WERI-Rb-1 (cell line): ENCODE measurements around the gene VWCE.
A peak's percentile ranks its signal among the peaks of the same experiment; 100 is the strongest.

Experiments used
- DNase-seq: peaks from one replicate; pipeline ENCODE4 v3.0.0-alpha.2; 2020
- H3K27ac ChIP-seq: fragments of 250-450 bp; sonication (Bioruptor Pico); 2 replicates; pipeline ENCODE4 v1.5.1; 2020; ENCODE audit warnings: mild to moderate bottlenecking, moderate library complexity
- H3K27me3 ChIP-seq: fragments of 250-450 bp; sonication (Bioruptor Pico); 2 replicates; pipeline ENCODE4 v1.5.1; 2021; ENCODE audit warnings: mild to moderate bottlenecking, low read depth, moderate library complexity; ENCODE audit not compliant: insufficient read depth, severe bottlenecking
- H3K36me3 ChIP-seq: fragments of 250-450 bp; sonication (Bioruptor Pico); 2 replicates; pipeline ENCODE4 v1.5.1; 2020; ENCODE audit warnings: mild to moderate bottlenecking, moderate library complexity
- H3K4me3 ChIP-seq: 2 replicates; pipeline ENCODE4 v1.5.1; 2011; ENCODE audit warnings: low read depth, mild to moderate bottlenecking, control low read depth, low read length
- H3K9me3 ChIP-seq: fragments of 250-450 bp; sonication (Bioruptor Pico); 2 replicates; pipeline ENCODE4 v1.5.1; 2021; ENCODE audit warnings: mild to moderate bottlenecking, moderate library complexity; ENCODE audit not compliant: severe bottlenecking
- CTCF ChIP-seq: IDR thresholded peaks from 2 replicates; pipeline ENCODE4 v1.5.1; 2011; ENCODE audit warnings: low read depth, mild to moderate bottlenecking, control low read depth, inconsistent platforms, low read length

VWCE gene

GRCh38 chr11:61294717-61295595 lies at the start of gene VWCE:
VWCE (minus strand) TSS chr11:61295316; CDS start chr11:61295037, 279 bp downstream.
- peak within 1 kb of the TSS; percentile 77 for H3K27ac ChIP-seq
- peaks cover 28% of the 10 kb centered on the region for H3K36me3 ChIP-seq
- H3K4me3 ChIP-seq = peak within 1 kb of the TSS; percentile 74
- peak; percentile 81 for DNase-seq
- no peaks in the 10 kb centered on the region for H3K9me3 ChIP-seq
- peak; percentile 59 for TF ChIP-seq CTCF
- no peaks in the 10 kb centered on the region for H3K27me3 ChIP-seq

- Histone ChIP-seq H3K36me3 (no peaks in the 10 kb centered on the region), H3K4me3 (no peak overlapping the region), H3K9me3 (no peaks in the 10 kb centered on the region), H3K27ac (no peak overlapping the region; the same call in 1 of the 2 replicates), H3K27me3 (no peaks in the 10 kb centered on the region)
- DNase-seq = no peak
- no peak for TF ChIP-seq CTCF
Observed at GRCh38 chr11:61343792-61344745, 49.0 kb upstream of the VWCE start.

- no peak overlapping the region for H3K27ac ChIP-seq
- no peaks in the 10 kb centered on the region for H3K36me3 ChIP-seq
- no peak for TF ChIP-seq CTCF
- H3K9me3 ChIP-seq = no peaks in the 10 kb centered on the region
- H3K4me3 ChIP-seq = no peak overlapping the region
- no peaks in the 10 kb centered on the region for H3K27me3 ChIP-seq
- DNase-seq = no peak
Observed at GRCh38 chr11:61342207-61342803, 47.2 kb upstream of the VWCE start.

- Histone ChIP-seq H3K36me3 (no peaks in the 10 kb centered on the region), H3K27ac (no peak overlapping the region), H3K9me3 (no peaks in the 10 kb centered on the region), H3K27me3 (no peaks in the 10 kb centered on the region), H3K4me3 (no peak overlapping the region)
- TF ChIP-seq CTCF = no peak
- DNase-seq = no peak
Observed at GRCh38 chr11:61341706-61342105, 46.6 kb upstream of the VWCE start.

- no peaks in the 10 kb centered on the region for H3K36me3 ChIP-seq
- no peaks in the 10 kb centered on the region for H3K9me3 ChIP-seq
- H3K4me3 ChIP-seq = no peak overlapping the region
- DNase-seq = no peak
- H3K27me3 ChIP-seq = no peaks in the 10 kb centered on the region
- no peak for TF ChIP-seq CTCF
- no peak overlapping the region for H3K27ac ChIP-seq
Observed at GRCh38 chr11:61340979-61341378, 45.9 kb upstream of the VWCE start.
